SIG-M5 treated with dmso at 0.1 percent for 504 hours (cell line): Measurements from ENCODE around the gene RAP2A.

Experiments used
- DNase-seq: peaks from one replicate; lab custom pipeline; 2025; ENCODE audit not compliant: unreplicated experiment; lab: John Stamatoyannopoulos, UW

RAP2A gene

GRCh38 chr13:97492684-97493371 is 58.9 kb downstream of the RAP2A start:
- no peak for DNase-seq

- DNase-seq = no peak
Observed at GRCh38 chr13:97493456-97493855, 59.5 kb downstream of the RAP2A start.

- DNase-seq = no peak
Observed at GRCh38 chr13:97495678-97496077, 61.7 kb downstream of the RAP2A start.

- no peak for DNase-seq
Observed at GRCh38 chr13:97496511-97496910, 62.5 kb downstream of the RAP2A start.

GRCh38 chr13:97497400-97497799 is 63.4 kb downstream of the RAP2A start:
- DNase-seq = peak; percentile 36

GRCh38 chr13:97498419-97498818 is 64.5 kb downstream of the RAP2A start:
- no peak for DNase-seq

GRCh38 chr13:97499181-97499580 is 65.2 kb downstream of the RAP2A start:
- DNase-seq = peak; percentile 18

GRCh38 chr13:97502181-97502580 is 68.2 kb downstream of the RAP2A start:
- no peak for DNase-seq

- DNase-seq = no peak
Observed at GRCh38 chr13:97502706-97503105, 68.7 kb downstream of the RAP2A start.

GRCh38 chr13:97505017-97505416 is 71.0 kb downstream of the RAP2A start:
- no peak for DNase-seq

GRCh38 chr13:97506511-97506910 is 72.5 kb downstream of the RAP2A start:
- DNase-seq = peak; percentile 12

GRCh38 chr13:97512732-97513131 is 78.8 kb downstream of the RAP2A start:
- no peak for DNase-seq

GRCh38 chr13:97515643-97516042 is 81.7 kb downstream of the RAP2A start:
- no peak for DNase-seq

GRCh38 chr13:97517967-97518366 is 84.0 kb downstream of the RAP2A start:
- no peak for DNase-seq
